Skin epidermis (tissue), 12 donors: ENCODE results near the gene RPS8.
A peak's percentile ranks its signal among the peaks of the same experiment; 100 is the strongest.
"Not testable (repeated sequence)": the region's sequence is repeated elsewhere in the genome, so short reads cannot be mapped to it uniquely, and the experiment has no call there.

ENCODE experiments used
- H3K27ac ChIP-seq, 21 experiments: fragments of 200-600 bp; sonication (generic) in 11 of 21; one replicate each; pipeline ENCODE4 v1.5.0; 2020; ENCODE audit warnings: mild to moderate bottlenecking in 3 of 21, inconsistent platforms in 2 of 21, moderate library complexity in 2 of 21
- H3K4me3 ChIP-seq, 7 experiments: fragments of 200-600 bp; sonication (generic) in 2 of 7; one replicate each; pipeline ENCODE4 v1.5.0; 2020; ENCODE audit warnings: inconsistent platforms in 2 of 7, mild to moderate bottlenecking in 2 of 7, moderate library complexity in 1 of 7

Gene RPS8

DNA sequence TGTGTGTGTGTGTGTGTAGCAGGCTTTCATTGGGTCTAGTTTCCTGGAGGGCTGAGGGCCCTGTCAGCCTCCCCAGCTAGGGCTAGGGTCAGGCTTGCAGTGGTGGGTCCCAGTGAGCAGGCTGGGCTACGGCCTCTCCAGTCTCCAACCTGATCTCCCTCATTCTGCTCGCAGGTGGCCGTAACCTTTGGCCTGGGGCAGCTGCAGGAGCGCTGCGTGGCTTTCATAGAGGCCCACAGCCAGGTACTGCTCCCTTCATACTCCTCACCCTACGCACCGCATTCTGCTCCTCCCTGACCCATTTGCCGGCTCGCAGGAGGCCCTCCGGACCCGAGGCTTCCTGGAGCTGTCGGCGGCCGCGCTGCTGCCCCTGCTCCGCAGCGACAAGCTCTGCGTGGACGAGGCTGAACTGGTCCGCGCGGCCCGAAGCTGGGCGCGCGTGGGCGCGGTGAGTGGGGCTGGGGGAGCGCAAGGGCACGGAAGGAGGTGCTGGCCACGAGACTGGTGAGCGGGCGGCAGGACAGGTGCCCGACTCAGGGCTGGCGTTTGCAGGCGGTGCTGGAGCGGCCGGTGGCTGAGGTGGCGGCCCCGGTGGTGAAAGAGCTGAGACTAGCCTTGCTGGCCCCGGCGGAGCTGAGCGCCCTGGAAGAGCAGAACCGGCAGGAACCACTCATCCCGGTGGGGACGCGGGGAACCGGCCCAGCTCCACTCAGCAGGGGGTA lies 37.6 kb downstream of the RPS8 start:
- H3K27ac ChIP-seq, result peak overlapping the region in 19 of 21 experiments; percentile 56 to 99 (median 84)
- peak overlapping the region; percentile 17 to 47 (median 35) for H3K4me3 ChIP-seq

DNA sequence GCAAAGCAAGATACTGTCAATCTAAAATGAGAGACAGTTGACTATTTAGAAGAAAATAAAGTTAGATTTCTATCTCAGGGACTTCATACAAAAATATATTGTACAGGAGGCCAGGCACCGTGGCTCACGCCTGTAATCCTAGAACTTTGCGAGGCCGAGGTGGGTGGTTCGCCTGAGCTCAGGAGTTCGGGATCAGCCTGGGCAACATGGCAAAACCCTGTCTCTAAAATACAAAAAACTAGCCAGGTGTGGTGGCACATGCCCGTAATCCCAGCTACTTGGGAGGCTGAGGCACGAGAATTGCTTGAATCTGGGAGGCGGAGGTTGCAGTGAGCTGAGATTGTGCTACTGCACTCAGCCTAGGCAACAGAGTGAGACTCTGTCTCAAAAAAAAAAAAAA lies 40.6 kb downstream of the RPS8 start:
- peak overlapping the region in 6 of 21 experiments; percentile 42 to 95 (median 66) for H3K27ac ChIP-seq
- not testable (repeated sequence) for H3K4me3 ChIP-seq

DNA sequence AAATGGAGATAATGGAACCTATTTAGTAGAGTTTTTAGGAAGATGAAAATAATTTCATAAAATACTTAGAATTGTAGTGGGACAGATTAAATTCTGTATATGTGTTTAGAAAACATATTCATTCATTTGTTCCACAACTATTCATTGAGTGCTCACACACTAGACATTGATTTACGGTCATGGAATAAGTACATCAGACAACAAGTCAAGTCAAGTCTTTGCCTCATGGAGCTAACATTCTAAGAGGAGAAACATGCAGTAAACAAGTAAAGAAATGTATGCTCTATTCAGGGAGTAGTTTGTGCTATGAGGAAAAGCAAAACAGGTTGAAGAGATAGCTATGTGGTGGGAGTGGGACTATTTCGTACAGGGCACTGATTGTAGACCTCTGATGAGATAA lies 42.0 kb downstream of the RPS8 start:
- Histone ChIP-seq H3K4me3 (no peak overlapping the region), H3K27ac (peak overlapping the region in 1 of 21 experiments; percentile 31)

DNA sequence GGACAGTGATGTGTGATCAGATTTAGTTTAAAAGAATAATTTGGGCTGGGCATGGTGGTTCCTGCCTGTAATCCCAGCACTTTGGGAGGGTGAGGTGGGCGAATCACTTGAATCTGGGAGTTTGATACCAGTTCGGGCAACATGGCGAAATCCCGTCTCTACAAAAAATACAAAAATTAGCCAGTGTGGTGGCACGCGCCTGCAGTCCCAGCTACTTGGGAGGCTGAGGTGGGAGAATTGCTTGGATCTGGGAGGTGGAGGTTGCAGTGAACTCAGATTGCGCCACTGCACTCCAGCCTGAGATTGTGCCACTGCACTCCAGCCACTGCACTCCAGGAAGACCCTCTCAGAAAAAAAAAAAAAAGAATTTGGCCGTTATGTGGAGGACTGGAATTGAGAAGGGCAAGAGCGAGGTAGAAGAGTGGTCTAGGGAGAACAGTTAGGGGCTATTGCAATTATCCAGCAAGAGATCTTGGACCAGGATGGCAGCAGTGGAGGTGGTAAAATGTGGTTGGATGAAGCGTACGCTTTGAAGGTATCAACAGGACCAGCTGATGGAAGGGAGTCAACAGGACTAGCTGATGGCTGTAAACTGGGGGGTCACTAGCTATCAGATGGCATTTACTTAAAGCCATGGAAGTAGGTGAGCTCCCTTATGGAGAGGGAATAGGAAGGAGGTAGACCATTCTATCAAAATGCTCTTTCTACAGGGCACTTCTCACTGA lies 42.6 kb downstream of the RPS8 start:
- peak overlapping the region in 3 of 21 experiments; percentile 91 to 98 (median 97) for H3K27ac ChIP-seq
- no peak overlapping the region for H3K4me3 ChIP-seq

DNA sequence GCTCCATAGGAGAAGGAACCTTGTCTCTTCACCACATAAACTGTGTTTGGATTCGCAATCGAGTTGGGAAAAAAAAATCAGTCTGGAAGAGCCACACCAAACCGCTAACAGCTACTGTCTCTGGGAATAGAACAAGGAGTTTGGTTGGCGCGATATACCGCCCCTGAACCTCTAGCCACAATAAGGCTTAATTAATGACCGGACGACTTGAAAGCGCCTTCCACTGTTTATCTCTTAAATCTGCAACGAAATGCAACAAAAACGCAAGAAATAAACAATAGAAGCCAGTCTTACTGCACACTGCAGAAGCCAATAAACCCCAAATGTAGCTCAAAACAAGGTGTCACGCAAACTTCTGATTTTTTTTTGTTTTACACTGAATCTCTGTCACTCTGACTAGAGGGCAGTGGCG lies 43.9 kb downstream of the RPS8 start:
- peak overlapping the region in 20 of 21 experiments; percentile 85 to 100 (median 97) for H3K27ac ChIP-seq
- H3K4me3 ChIP-seq, result peak overlapping the region in 6 of 7 experiments; percentile 18 to 55 (median 34)

DNA sequence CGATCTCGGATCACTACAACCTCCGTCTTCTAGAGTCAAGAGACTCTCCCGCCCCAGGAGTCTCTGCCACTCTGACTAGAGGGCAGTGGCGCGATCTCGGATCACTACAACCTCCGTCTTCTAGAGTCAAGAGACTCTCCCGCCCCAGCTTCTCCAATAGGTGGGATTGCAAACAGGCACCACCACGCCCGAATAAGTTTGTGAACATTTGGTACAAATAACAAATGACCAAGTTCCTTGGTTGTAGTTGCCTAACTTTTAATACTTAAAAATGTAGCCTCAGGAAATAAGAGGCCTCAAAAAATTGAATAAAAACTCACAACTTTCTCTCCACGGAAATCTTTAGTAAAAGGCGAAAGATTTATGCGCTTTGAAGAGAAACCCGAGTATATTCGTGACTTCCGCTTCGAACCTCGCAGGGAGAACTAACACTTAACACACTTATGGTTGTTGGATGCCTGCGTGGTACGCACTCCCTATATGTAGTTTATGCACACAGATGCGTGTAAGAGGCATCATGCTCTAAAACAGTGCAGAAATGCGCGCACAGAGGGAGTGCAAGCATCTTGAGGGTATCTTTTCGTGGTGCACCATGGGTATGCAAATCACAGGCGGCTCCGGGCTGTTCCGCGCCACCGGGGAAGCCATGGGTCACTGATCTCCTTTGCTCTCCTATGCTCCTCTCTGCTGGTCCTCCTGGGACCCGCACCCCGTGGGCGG lies 44.4 kb downstream of the RPS8 start:
- H3K27ac ChIP-seq, result peak overlapping the region; percentile 72 to 100 (median 97)

DNA sequence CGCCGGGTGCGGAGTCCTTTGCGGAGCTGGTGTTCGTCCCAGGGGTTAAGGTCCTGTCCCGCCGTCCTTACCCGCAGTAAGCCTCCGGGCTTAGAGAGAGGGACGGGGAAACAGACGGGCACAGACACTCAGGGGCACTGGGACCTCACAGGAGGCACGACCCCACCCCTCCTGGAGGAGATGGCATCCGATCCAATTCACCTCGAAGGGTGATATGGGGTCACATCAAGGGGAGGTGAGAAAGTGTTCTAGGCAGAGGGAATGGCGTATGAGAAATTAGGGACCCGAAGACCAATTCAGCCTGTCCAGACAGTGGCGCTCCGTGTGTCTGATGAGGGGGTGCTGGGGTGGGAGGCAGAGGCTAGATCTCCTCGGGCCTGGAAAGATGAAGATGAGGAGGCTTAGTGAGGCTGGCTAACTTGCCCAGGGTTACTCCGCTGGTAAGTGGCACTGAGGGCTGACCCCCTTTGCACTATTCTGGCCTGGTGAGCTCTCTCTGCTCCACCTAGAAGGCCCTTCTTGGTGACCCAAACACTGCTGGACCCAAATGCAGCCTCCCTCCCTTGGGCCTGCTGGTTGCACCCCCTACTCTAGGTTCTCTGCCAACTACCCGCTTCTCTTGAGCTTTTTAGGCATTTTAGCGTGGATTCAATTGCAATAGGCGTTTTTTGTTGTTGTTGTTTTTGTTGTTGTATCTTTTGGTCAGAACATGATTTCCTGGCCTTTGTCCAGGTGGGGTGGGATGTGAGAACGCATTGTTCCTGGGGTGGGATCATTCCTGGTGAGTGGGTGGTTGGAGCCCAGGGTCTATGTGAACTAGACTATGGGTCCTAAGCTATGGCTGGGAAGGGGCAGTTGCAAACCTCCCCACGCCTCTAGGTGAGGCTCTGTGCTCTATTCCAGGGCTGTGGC lies 45.2 kb downstream of the RPS8 start:
- H3K4me3 ChIP-seq, result peak overlapping the region; percentile 32 to 55 (median 37)
- H3K27ac ChIP-seq, result peak overlapping the region; percentile 72 to 100 (median 97)

More for the DNA sequence above, 44.4 kb downstream of the RPS8 start:
- H3K4me3 ChIP-seq, result peak overlapping the region; percentile 32 to 55 (median 37)

DNA sequence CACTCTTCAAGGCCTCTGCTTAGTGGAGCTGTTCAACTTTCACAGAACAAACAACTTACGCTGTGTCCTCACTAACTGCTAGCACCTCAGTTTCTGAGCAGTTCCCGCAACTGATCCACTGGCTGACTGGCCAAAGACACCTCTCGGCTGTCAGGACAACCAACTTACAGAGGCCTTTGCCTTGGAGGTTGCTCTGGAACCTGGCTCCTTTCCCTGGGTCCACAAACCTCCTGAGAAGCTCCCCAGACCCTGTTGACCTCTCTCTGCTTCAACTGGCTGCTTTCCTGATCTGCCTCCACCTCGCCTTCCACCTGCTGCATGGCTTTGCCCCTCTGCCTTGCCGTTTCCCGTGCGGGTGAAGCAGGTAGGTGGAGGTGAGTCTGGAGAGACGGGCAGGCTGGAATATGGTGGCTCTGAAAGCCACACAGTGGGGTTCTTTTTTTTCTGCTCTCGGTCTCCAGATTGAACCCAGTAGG lies 45.9 kb downstream of the RPS8 start:
- Histone ChIP-seq H3K27ac (peak overlapping the region in 5 of 21 experiments; percentile 23 to 96 (median 90)), H3K4me3 (no peak overlapping the region)

DNA sequence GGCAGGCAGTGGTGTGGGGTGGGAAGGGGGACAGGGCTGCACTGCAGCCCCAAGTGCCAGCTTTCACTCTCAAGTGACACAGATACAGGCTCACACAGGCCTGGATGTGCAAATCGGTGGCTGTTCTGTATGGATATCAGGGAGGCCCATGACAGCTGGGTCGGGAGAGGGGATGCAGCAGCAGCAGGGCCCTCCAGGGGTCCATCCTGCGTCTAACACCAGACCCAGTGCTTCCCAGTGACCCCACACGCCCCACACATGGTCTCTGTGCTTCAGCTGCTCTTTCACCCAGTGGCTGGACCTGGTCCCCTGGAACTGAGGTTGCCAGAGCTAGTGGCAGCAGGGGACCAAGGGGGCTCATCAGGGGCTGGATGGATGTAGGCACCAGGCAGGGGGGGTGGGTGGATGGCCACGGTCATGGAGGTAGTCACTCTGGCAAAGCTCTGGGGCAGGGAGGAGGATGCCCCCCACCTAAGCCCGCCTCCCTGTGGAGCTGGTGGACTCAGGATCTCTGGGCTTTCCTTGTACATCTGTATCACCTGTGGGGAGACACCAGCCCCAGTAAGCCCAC lies 46.9 kb downstream of the RPS8 start:
- no peak overlapping the region for H3K4me3 ChIP-seq
- H3K27ac ChIP-seq, result no peak overlapping the region

DNA sequence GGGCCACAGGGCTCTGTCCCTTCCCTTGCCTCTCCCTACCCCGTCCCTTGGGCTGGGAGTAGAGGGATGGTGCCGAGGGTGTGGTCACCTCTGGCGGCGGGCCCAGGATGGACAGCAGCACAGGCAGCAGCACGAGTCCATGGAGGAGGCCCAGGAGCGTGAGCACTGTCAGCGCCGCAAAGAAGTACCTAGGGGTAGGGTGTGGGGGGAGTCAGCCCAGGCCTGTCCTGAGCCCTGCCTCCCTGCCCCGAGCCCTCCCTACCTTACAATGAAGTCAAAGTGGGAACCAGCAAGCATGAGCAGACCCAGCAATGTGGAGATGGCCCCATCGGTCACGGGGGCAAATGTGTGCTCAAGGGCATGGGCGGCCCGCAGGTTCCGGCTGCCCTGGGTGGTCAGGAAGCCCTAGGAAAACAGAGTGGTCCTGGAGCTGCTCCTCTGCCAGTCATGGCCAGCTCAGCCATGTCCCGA lies 47.7 kb downstream of the RPS8 start:
- Histone ChIP-seq H3K27ac (no peak overlapping the region), H3K4me3 (no peak overlapping the region)

DNA sequence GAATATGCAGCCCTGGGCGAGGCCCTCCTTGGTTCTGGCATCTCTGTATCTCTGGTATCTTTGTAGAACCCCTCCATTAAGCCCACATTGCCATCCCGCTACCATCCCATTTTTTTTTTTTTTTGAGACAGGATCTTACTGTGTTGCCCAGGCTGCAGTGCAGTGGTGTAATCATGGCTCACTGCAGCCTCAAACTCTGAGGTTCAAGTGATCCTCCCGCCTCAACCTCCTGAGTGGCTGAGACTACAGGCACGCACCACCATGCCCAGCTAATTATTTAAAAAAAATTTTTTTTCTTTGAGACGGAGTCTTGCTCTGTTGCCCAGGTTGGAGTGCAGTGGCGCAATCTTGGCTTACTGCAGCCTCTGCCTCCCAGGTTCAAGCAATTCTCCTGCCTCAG lies 49.1 kb downstream of the RPS8 start:
- H3K27ac ChIP-seq, H3K4me3 ChIP-seq: not testable (repeated sequence)

DNA sequence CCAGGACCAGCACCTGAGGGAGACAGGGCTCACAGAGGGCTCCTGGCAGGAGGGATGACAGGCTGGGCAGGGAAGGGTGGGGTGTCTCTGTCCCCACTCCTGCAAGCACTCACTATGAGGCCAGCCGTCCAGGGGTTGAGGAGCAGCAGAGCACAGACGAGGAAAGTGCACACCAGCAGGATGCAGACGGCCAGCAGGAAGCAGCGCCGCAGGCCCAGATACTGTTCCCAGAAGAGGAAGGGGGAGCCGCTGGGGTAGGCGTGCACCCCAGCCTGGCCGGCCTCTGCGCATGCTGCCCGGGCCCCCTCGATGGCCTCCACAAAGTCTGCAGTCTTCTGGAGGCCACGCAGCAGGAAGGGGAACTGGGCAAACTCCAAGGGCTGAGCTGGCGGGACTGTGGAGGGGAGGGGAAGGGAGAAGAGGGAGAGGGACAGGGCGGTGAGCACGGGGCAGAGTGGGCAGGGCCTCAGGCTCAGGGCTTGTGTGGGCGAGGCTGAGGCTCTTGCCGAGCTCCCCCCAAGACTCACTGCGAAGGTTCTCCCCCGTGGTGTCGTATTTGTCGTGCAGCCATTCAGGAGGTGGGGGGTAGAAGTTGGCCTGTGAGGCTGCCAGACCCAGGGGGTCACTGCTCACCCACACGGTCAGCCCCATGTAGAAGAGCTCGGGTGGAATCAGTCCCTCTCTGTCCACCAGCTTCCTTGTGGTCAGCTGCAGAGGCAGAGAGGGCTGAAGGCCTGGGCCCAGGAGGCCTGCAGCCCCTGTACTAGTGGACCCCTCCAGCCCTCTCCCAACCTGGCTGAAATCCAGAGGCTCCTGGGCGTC lies 51.2 kb downstream of the RPS8 start:
- H3K27ac ChIP-seq, result peak overlapping the region in 9 of 21 experiments; percentile 16 to 57 (median 28)

DNA sequence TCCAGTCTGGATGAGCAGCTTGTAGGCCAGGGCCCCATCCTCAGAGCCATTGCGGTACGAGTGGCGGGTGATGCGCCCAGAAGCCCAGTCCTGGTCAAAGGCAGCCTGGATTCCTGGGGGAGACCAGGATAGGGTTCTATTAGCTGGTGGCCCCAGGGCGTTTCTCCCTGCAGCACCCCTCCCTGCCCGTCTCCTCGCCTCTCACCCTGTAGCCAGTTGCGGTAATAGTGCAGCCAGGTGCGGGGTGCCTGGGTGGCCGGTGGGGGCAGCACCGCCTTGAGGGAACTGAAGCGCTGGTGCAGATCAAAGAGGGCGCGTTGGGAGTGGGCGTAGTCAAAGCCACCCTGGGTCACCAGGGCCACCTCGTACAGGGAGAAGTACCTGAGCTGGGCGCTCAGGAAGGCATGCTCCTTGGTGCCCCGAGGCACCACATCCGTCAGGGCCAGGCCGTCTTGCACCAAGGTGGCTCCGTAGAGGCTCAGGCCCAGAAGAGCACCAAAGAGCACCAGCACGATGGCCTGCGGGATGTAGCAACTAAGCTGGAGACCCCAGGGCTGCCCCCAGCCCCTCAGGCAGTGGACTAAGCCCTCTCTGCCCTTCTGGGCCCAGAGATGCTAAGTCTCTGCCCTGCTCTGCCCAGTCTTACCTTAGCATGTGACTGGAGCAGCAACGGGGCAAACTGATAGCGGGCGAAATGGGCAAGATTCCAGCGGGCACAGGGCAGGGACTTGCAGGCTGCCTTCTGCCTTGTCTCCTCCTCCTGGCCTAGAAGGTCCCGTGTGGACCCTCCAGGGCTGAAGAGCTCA lies 52.1 kb downstream of the RPS8 start:
- Histone ChIP-seq H3K4me3 (no peak overlapping the region), H3K27ac (peak overlapping the region in 3 of 21 experiments; percentile 48 to 57 (median 54))

More for the DNA sequence above, 51.2 kb downstream of the RPS8 start:
- no peak overlapping the region for H3K4me3 ChIP-seq

DNA sequence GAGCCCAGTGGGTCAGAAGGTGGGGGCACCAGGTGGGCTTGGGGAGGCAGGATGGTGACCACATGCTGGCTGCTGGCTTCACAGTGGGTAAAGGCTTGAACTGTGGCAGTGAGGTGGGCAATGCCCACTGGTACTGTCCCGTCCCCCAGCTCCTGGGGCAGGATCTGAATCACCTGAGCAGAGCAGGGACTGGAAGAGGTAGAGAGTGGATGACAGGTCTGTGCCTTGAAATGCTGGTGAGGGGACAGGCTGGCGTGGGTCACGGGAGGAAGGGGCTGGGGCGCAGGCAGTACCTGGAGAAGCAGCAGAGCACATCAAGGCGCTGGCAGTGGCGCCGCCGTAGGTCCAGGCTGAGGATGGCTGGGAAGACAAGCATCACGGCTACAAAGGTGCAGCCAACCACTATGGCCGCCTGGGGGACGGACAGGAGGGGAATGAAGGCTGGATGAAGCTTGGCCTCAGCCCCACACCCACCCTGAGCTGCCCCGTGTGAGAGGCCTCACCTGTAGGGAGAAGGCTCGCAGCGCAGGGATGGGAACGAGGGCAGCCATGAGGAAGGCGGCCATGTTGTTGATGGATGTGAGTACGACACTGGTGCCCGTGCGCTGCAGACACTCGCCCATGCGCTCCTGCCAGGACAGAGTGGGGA lies 52.8 kb downstream of the RPS8 start:
- no peak overlapping the region for H3K27ac ChIP-seq
- H3K4me3 ChIP-seq, result no peak overlapping the region
